ENCODE data around the gene STOML2. TPM values are rescaled to one million over a fixed set of nuclear protein-coding genes. Genes with fewer than 3 reads are reported as not detected.

The STOML2 gene
- total RNA-seq, 6 experiments from 2014 or later: 59.8 to 102 (median 69.3) TPM

DNA sequence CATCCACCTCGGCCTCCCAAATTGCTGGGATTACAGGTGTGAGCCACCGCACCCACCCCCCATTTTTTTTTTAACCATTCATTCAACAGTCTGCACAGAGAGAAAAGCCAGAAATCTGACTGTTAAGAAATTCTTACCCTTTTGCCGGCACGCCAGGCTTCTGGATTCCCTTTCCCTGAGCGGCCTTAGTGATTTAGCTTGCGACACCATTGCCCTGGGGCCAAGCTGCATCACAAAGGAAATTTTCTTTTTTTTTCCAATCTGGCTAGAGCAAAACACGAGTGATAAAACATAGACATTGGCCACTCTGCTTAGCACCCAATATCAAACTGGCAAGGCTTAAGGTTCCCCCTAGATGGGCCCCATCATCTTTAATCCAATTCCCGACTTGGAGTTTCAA is 33.9 kb upstream of the STOML2 start:
- Histone ChIP-seq H3K27ac (no peak overlapping the region), H3K9me3 (peaks cover 0 to 1% (median 0%) of the 10 kb centered on the region in 4 donors), H3K4me1 (peaks cover 0 to 15% (median 0%) of the 10 kb centered on the region in 4 donors), H3K4me3 (no peak overlapping the region), H3K36me3 (no peaks in the 10 kb centered on the region), H3K27me3 (no peaks in the 10 kb centered on the region)
- intact Hi-C loops (cut with DNase I): no loop called here
- TF ChIP-seq POLR2A (IDR thresholded peaks at IDR 0.05): no peak
- TF ChIP-seq, protein P1, sequence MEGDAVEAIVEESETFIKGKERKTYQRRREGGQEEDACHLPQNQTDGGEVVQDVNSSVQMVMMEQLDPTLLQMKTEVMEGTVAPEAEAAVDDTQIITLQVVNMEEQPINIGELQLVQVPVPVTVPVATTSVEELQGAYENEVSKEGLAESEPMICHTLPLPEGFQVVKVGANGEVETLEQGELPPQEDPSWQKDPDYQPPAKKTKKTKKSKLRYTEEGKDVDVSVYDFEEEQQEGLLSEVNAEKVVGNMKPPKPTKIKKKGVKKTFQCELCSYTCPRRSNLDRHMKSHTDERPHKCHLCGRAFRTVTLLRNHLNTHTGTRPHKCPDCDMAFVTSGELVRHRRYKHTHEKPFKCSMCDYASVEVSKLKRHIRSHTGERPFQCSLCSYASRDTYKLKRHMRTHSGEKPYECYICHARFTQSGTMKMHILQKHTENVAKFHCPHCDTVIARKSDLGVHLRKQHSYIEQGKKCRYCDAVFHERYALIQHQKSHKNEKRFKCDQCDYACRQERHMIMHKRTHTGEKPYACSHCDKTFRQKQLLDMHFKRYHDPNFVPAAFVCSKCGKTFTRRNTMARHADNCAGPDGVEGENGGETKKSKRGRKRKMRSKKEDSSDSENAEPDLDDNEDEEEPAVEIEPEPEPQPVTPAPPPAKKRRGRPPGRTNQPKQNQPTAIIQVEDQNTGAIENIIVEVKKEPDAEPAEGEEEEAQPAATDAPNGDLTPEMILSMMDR (IDR thresholded peaks at IDR 0.05): no peak
- ATAC-seq (no peak), DNase-seq (no peak)
- WGBS (ENCODE audit: insufficient coverage, low coverage, low lambda C conversion rate, missing lambda C conversion rate): 66% methylated on average over 7 of the region's 8 CpGs

DNA sequence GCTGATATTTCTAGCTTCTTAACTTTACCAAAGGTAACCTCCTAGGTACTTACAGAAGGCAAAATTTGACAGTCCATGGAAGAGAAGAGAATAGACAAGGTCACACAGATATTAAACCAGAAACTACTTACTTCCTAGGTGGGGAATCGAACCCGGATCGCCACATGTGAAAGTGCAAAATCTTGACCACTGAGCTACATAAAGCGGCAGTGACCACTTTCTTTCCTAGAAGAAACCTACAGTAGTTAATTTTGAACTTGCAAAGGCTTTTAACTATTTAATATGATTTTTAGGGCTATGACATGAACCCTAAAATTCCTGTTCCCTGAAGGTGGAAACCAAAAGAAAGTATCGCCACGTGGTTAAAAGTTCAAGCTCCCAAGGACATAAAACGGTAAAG is 33.1 kb upstream of the STOML2 start:
- 81% methylated on average over 7 of the region's 7 CpGs for WGBS (ENCODE audit: insufficient coverage, low coverage, low lambda C conversion rate, missing lambda C conversion rate)
- Histone ChIP-seq H3K4me3 (no peak overlapping the region), H3K9me3 (no peaks in the 10 kb centered on the region), H3K27ac (no peak overlapping the region), H3K27me3 (no peaks in the 10 kb centered on the region), H3K36me3 (no peaks in the 10 kb centered on the region), H3K4me1 (peaks cover 0 to 15% (median 0%) of the 10 kb centered on the region in 4 donors)
- DNase-seq (no peak), ATAC-seq (no peak)
- TF ChIP-seq, protein P1 (IDR thresholded peaks at IDR 0.05): no peak
- TF ChIP-seq POLR2A (IDR thresholded peaks at IDR 0.05): no peak
- intact Hi-C loops (cut with DNase I): no loop called here

DNA sequence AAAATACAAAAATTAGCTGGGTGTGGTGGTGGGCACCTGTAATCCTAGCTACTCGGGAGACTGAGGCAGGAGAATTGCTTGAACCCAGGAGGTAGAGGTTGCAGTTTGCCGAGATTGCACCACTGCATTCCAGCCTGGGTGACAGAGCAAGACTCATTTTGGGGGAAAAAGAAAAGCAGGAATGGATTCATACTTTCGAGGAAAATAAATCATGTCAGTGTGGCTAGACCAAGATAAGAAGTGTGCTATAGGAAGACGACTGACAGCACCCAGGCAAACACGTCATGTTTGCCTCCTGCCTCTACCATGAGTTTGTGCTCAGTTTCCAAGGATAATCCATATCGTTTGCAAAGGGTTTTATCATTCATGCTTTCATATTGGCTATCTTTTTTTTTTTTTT is 32.0 kb upstream of the STOML2 start:
- no peaks in the 10 kb centered on the region for H3K9me3 ChIP-seq
- peaks cover 0 to 15% (median 0%) of the 10 kb centered on the region in 4 donors for H3K4me1 ChIP-seq
- no peaks in the 10 kb centered on the region for H3K36me3 ChIP-seq
- no peak overlapping the region for H3K27ac ChIP-seq
- H3K4me3 ChIP-seq: no peak overlapping the region
- ATAC-seq: no peak
- WGBS (ENCODE audit: insufficient coverage, low coverage, low lambda C conversion rate, missing lambda C conversion rate): 84% methylated on average over 6 of the region's 6 CpGs
- H3K27me3 ChIP-seq: no peaks in the 10 kb centered on the region
- no peak for TF ChIP-seq POLR2A (IDR thresholded peaks at IDR 0.05)
- TF ChIP-seq, protein P1 (IDR thresholded peaks at IDR 0.05): no peak
- no peak for DNase-seq
- intact Hi-C loops (cut with DNase I): no loop called here

DNA sequence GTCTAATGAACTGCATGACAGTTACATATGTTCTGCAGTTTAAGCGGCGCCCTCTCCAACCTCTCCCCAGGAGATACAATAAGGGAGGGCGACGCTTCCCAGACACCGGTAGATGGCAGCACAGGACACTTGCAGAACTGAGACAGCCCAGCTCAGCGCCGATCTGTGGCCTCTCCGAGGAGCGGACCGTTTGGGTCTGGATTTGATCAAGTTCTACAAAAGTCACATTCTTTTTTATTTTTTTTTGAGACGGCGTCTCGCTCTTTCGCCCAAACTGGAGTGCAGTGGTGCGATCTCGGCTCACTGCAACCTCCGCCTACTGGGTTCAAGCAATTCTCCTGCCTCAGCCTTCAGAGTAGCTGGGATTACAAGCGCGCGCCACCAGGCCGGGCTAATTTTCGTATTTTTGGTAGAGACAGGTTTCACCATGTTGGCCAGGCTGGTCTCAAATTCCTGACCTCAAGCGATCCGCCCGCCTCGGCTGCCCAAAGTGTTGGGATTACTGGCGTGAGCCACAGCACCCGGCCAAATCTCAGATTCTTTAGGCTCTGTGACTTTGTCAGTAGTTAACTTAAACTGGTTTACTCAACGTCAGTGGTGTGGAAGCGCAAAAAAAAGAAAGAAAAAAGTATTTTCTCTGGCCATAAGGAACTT is 14.1 kb upstream of the STOML2 start:
- peak; percentile 72 to 78 (median 74) for ATAC-seq
- WGBS (ENCODE audit: insufficient coverage, low coverage, low lambda C conversion rate, missing lambda C conversion rate): 13% methylated on average over 25 of the region's 30 CpGs
- no peaks in the 10 kb centered on the region for H3K36me3 ChIP-seq
- no peaks in the 10 kb centered on the region for H3K9me3 ChIP-seq
- peak; percentile 91 to 94 (median 92) for DNase-seq
- H3K4me3 ChIP-seq: peak overlapping the region; percentile 47 to 64 (median 60)
- peak overlapping the region; percentile 43 to 85 (median 73) for H3K27ac ChIP-seq
- H3K27me3 ChIP-seq: no peaks in the 10 kb centered on the region
- intact Hi-C loops (cut with DNase I): loop anchor here (5.0 to 10.0 kb wide), 2 partner anchors 140 to 148 kb away; no protein-coding TSS in a partner anchor
- no peak for TF ChIP-seq POLR2A (IDR thresholded peaks at IDR 0.05)
- TF ChIP-seq, protein P1 (IDR thresholded peaks at IDR 0.05): peak; percentile 90 to 98 (median 96)
- H3K4me1 ChIP-seq: peaks cover 0 to 25% (median 8%) of the 10 kb centered on the region in 4 donors

Data from right lobe of liver (tissue), 6 donors.